CD4-positive, CD25-positive, alpha-beta regulatory T cell (primary cell): ENCODE results near the gene TPRG1. TPM values are rescaled to one million over a fixed set of nuclear protein-coding genes. Genes with fewer than 3 reads are reported as not detected.

Source experiments
- ATAC-seq, 2 donors: fragments of 150-1000 bp; cut with Tn5 transposase; one replicate each; pipeline ENCODE4 v1.10.0; 2021; ENCODE audit warnings: low read depth in 2 of 2, moderate number of reproducible peaks in 2 of 2, moderate library complexity in 1 of 2
- DNase-seq, 3 donors: peaks; one replicate each; pipeline versions ENCODE4 v3.0.0 to v3.0.0-alpha.2; 2012 to 2022; ENCODE audit warnings: mixed read lengths in 1 of 3
- H3K27ac ChIP-seq: one replicate; pipeline ENCODE4 v1.7.0; 2013; ENCODE audit warnings: mild to moderate bottlenecking, low read length; ENCODE audit not compliant: insufficient read depth, poor library complexity, severe bottlenecking
- H3K27me3 ChIP-seq: one replicate; pipeline ENCODE4 v1.7.0; 2013; ENCODE audit warnings: low read length; ENCODE audit not compliant: control insufficient read depth, insufficient read depth
- H3K36me3 ChIP-seq: one replicate; pipeline ENCODE4 v1.7.0; 2013; ENCODE audit warnings: mild to moderate bottlenecking, low read length, moderate library complexity; ENCODE audit not compliant: control insufficient read depth, insufficient read depth
- H3K4me1 ChIP-seq: 2 replicates; pipeline ENCODE4 v1.7.0; 2013; ENCODE audit warnings: mild to moderate bottlenecking, low read length; ENCODE audit not compliant: insufficient read depth, control insufficient read depth, poor library complexity, severe bottlenecking
- H3K4me3 ChIP-seq: one replicate; pipeline ENCODE4 v1.7.0; 2013; ENCODE audit warnings: low read depth, mild to moderate bottlenecking, low read length, moderate library complexity
- H3K9me3 ChIP-seq, 2 experiments: 1 replicate in 1 of 2; 2 replicates in 1 of 2; pipeline ENCODE4 v1.7.0; 2013; ENCODE audit warnings: low read length in 2 of 2, mild to moderate bottlenecking in 1 of 2, moderate library complexity in 1 of 2; ENCODE audit not compliant: control insufficient read depth in 2 of 2
- H3K27ac Mint-ChIP-seq, 3 donors: one replicate each; pipeline ENCODE4 v1.8.0; 2020 to 2022; ENCODE audit warnings: mild to moderate bottlenecking in 3 of 3, mixed read lengths in 3 of 3, moderate library complexity in 2 of 3
- H3K27me3 Mint-ChIP-seq: one replicate; pipeline ENCODE4 v1.8.0; 2022; ENCODE audit warnings: mild to moderate bottlenecking, mixed read lengths
- H3K36me3 Mint-ChIP-seq: one replicate; pipeline ENCODE4 v1.8.0; 2020; ENCODE audit warnings: mixed read lengths
- H3K4me1 Mint-ChIP-seq, 4 donors: one replicate each; pipeline ENCODE4 v1.8.0; 2020 to 2022; ENCODE audit warnings: mixed read lengths in 4 of 4, mild to moderate bottlenecking in 1 of 4
- H3K4me3 Mint-ChIP-seq, 4 donors: one replicate each; pipeline ENCODE4 v1.8.0; 2020 to 2022; ENCODE audit warnings: mild to moderate bottlenecking in 4 of 4, mixed read lengths in 4 of 4, moderate library complexity in 3 of 4
- H3K9me3 Mint-ChIP-seq, 7 donors: one replicate each; pipeline ENCODE4 v1.8.0; 2020 to 2022; ENCODE audit warnings: mixed read lengths in 7 of 7, mild to moderate bottlenecking in 3 of 7, moderate library complexity in 2 of 7
- polyA plus RNA-seq, 4 donors: library from polyadenylated mRNA; unstranded; fragments of 300-500 nt; fragmentation: Illumina TruSeq; gene quantifications; one replicate each; pipeline ENCODE4 v1.2.3, GENCODE V29; 2021
- total RNA-seq: library from RNA; stranded (reverse); gene quantifications from one replicate; pipeline ENCODE4 v1.2.3, GENCODE V29; 2022

The TPRG1 gene
- total and polyA plus RNA-seq, 5 donors from 2014 or later, result 1.5 to 10.8 (median 3.8) TPM

GRCh38 chr3:189148081-189148507 is 23.7 kb upstream of the TPRG1 start:
- Histone ChIP-seq H3K36me3 (no peaks in the 10 kb centered on the region), H3K27ac (no peak overlapping the region), H3K4me3 (no peak overlapping the region), H3K9me3 (no peaks in the 10 kb centered on the region), H3K4me1 (peaks cover 10% of the 10 kb centered on the region), H3K27me3 (no peaks in the 10 kb centered on the region)
- Mint-ChIP-seq H3K27ac (peak overlapping the region in 2 of 3 donors; percentile 16 to 27), H3K4me3 (no peak overlapping the region), H3K36me3 (no peaks in the 10 kb centered on the region), H3K4me1 (peaks cover 13 to 20% (median 16%) of the 10 kb centered on the region in 4 donors), H3K9me3 (no peaks in the 10 kb centered on the region), H3K27me3 (no peaks in the 10 kb centered on the region)
- ATAC-seq (peak in 1 of 2 donors; percentile 56), DNase-seq (peak; percentile 52 to 74 (median 60))

DNA sequence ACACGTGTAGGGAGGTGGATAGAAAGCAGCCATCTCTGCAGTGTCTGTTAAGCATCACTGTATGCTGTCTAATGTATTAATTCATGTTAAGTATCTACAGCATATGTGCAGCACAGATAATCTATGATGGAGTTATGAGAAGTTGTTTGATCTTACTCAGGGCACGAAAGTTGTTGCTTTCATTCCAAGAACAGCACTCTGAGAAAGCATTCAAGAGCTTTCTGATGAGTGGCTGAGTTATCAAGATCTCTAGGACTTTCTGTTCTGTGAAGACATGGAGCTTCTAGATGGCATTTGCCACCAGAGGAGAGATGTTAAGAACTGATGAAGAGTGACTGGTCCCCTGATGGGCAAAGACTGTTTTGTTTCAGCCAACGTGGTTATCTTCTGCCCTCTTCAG is 22.6 kb upstream of the TPRG1 start:
- H3K27me3 ChIP-seq, result no peaks in the 10 kb centered on the region

GRCh38 chr3:189157232-189158007 is 14.4 kb upstream of the TPRG1 start:
- Mint-ChIP-seq H3K36me3 (no peaks in the 10 kb centered on the region), H3K27ac (no peak overlapping the region), H3K4me1 (peaks cover 0 to 4% (median 3%) of the 10 kb centered on the region in 4 donors), H3K4me3 (no peak overlapping the region), H3K27me3 (no peaks in the 10 kb centered on the region), H3K9me3 (peaks cover 0 to 1% (median 0%) of the 10 kb centered on the region in 7 donors)
- DNase-seq (no peak), ATAC-seq (no peak)
- Histone ChIP-seq H3K27me3 (no peaks in the 10 kb centered on the region), H3K4me3 (no peak overlapping the region), H3K9me3 (no peaks in the 10 kb centered on the region), H3K36me3 (no peaks in the 10 kb centered on the region), H3K27ac (no peak overlapping the region), H3K4me1 (no peaks in the 10 kb centered on the region)

More for the DNA sequence above, 22.6 kb upstream of the TPRG1 start:
- Mint-ChIP-seq H3K4me3 (no peak overlapping the region), H3K4me1 (peaks cover 10 to 14% (median 11%) of the 10 kb centered on the region in 4 donors), H3K27me3 (no peaks in the 10 kb centered on the region), H3K27ac (no peak overlapping the region), H3K9me3 (no peaks in the 10 kb centered on the region), H3K36me3 (no peaks in the 10 kb centered on the region)
- Histone ChIP-seq H3K36me3 (no peaks in the 10 kb centered on the region), H3K27ac (no peak overlapping the region), H3K9me3 (no peaks in the 10 kb centered on the region), H3K4me1 (peaks cover 7% of the 10 kb centered on the region), H3K4me3 (no peak overlapping the region)
- ATAC-seq (no peak), DNase-seq (peak in 1 of 3 donors; percentile 28)

DNA sequence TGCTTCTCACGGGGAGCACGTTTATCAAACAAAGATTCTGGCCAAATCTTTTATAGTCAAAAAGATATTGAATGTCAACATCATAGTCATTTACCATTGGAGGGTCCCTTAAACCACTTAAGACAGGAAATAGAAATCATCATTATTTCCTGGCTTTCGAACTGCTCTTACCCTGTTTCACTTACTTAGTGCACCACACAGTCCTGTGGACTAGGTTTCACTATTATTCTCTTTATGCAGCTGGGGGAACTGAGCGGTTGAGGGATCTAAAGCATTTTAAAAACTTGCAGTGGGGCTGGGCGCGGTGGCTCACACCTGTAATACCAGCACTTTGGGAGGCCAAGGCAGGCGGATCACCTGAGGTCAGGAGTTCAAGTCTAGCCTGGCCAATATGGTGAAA is 13.7 kb upstream of the TPRG1 start:
- H3K9me3 ChIP-seq, result no peaks in the 10 kb centered on the region
- Mint-ChIP-seq H3K4me1 (peaks cover 0 to 4% (median 3%) of the 10 kb centered on the region in 4 donors), H3K36me3 (no peaks in the 10 kb centered on the region), H3K9me3 (peaks cover 0 to 1% (median 0%) of the 10 kb centered on the region in 7 donors), H3K27me3 (no peaks in the 10 kb centered on the region), H3K27ac (no peak overlapping the region), H3K4me3 (no peak overlapping the region)
- peak in 1 of 3 donors; percentile 45 for DNase-seq
- H3K36me3 ChIP-seq, result no peaks in the 10 kb centered on the region
- H3K27ac ChIP-seq, result no peak overlapping the region
- no peaks in the 10 kb centered on the region for H3K27me3 ChIP-seq
- no peak for ATAC-seq
- no peak overlapping the region for H3K4me3 ChIP-seq
- no peaks in the 10 kb centered on the region for H3K4me1 ChIP-seq

- Histone ChIP-seq H3K36me3 (no peaks in the 10 kb centered on the region), H3K27me3 (no peaks in the 10 kb centered on the region), H3K4me1 (no peaks in the 10 kb centered on the region), H3K27ac (no peak overlapping the region), H3K9me3 (no peaks in the 10 kb centered on the region), H3K4me3 (no peak overlapping the region)
- Mint-ChIP-seq H3K9me3 (peaks cover 0 to 1% (median 0%) of the 10 kb centered on the region in 7 donors), H3K4me3 (no peak overlapping the region), H3K27me3 (no peaks in the 10 kb centered on the region), H3K4me1 (peaks cover 0 to 3% (median 1%) of the 10 kb centered on the region in 4 donors), H3K27ac (no peak overlapping the region), H3K36me3 (no peaks in the 10 kb centered on the region)
- ATAC-seq, result no peak
- DNase-seq, result no peak
These were observed 11.1 kb upstream of the TPRG1 start for GRCh38 chr3:189160519-189161309.

- DNase-seq (no peak), ATAC-seq (no peak)
- H3K4me1 ChIP-seq, result no peaks in the 10 kb centered on the region
- no peaks in the 10 kb centered on the region for H3K9me3 ChIP-seq
- Mint-ChIP-seq H3K27me3 (no peaks in the 10 kb centered on the region), H3K4me3 (no peak overlapping the region), H3K27ac (no peak overlapping the region), H3K4me1 (peaks cover 0 to 2% (median 0%) of the 10 kb centered on the region in 4 donors), H3K9me3 (no peaks in the 10 kb centered on the region), H3K36me3 (no peaks in the 10 kb centered on the region)
- H3K36me3 ChIP-seq, result no peaks in the 10 kb centered on the region
- no peak overlapping the region for H3K4me3 ChIP-seq
- H3K27me3 ChIP-seq, result no peaks in the 10 kb centered on the region
- no peak overlapping the region for H3K27ac ChIP-seq
These were observed 6.6 kb upstream of the TPRG1 start for GRCh38 chr3:189165092-189165612.

DNA sequence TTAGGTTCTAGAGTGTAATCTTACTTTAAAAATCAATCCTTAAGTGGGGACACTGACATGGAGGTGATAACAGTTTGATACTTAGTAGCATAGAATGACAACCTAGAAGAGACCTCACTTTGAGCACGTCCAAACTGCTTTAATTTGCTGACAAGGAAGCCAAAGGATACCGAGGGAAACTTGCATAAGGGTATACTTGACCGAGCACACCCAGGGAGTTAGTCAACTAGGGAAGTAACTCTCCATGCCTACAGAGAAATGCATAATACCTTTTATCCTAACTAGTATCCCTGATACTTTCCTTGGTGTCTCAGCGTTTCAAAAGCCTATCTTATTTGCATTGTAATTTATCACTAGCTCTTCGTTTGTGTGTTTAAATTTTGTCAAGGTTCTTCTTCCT is 5.5 kb upstream of the TPRG1 start:
- Mint-ChIP-seq H3K4me3 (no peak overlapping the region), H3K27me3 (no peaks in the 10 kb centered on the region), H3K27ac (no peak overlapping the region), H3K36me3 (no peaks in the 10 kb centered on the region), H3K9me3 (no peaks in the 10 kb centered on the region), H3K4me1 (peaks cover 2 to 7% (median 3%) of the 10 kb centered on the region in 4 donors)
- no peaks in the 10 kb centered on the region for H3K4me1 ChIP-seq
- H3K36me3 ChIP-seq, result no peaks in the 10 kb centered on the region
- H3K27me3 ChIP-seq, result no peaks in the 10 kb centered on the region
- no peak overlapping the region for H3K27ac ChIP-seq
- ATAC-seq (no peak), DNase-seq (no peak)
- H3K4me3 ChIP-seq, result no peak overlapping the region
- H3K9me3 ChIP-seq, result no peaks in the 10 kb centered on the region
